Measurements from ENCODE around the gene TNNT2.

The TNNT2 gene

DNA sequence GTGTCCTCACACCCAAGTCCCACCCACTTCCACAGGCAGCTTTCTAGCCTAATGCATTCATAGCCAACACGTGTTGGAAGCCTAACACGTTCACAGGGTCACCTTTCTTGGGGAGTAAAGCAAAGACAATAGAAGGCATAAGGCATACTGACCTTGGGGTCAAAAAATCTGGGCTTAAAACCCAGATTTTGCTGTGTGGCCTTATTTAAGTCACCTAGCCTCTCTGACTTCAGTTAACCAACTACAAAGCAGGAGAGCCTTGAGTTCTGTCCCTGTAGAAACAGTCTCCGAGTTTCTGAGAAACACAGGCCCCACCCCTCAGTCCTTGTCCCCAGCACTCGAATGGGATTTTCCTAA lies 1.4 kb downstream of the TNNT2 start:
- DNase-seq, result no peak

DNA sequence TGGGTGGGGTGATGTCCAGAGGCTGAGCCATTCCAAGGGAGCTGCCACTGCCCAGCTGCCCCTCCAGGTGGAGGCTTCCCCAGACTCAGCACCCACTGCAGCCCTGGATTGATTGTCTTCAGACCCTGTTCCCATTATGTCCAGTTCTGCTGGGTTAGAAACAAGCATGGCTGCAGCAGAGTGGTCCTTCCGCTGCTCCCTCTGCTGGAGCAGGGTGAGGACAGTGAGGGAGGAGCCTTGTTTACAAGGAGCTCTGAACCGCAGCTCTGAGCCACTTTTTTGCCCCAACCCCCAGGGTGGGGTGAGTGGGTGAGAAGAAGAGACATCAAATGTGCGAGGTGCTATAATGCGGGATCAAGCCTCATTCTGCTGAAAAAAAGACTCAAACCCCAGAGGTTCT lies 2.3 kb downstream of the TNNT2 start:
- no peak for DNase-seq

DNA sequence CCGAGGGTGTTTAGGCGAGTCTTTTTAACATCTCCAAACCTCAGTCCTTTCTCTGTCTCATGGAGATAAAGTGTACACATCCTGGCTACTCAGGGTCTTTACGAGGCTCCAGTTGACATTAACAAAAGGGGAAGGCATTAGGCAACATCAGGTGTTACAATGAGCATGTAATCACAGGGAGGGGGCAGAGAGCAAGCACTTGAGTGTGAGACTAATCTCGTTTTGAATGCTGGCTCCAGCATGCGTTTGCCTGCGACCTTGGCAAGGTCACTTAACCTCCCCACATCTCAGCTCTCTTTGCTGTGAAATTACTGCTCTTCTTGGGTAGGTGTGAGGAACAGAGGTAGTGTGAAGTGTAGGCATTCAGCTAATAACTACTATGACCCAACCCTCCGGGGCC lies 3.1 kb downstream of the TNNT2 start:
- peak; percentile 44 for DNase-seq

DNA sequence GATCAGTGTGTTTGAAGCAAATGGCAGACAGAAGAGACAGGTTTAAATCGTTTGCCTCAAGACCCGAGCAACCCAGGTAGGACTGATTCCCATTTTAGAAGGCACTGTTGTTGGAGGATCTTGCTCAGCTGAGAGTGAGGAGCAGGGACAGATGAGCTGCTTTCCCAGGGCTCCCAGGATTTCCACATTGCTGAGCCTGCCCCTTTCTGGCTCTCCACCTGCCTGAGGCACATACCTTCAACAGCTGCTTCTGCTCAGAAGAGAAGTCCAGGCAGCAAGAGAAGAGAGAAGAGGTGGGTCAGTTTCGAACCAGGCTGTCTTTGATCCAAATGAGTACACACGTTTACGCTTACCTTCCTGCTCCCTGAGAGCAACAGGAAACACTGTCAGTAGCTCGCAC lies 5.7 kb downstream of the TNNT2 start:
- no peak for DNase-seq

DNA sequence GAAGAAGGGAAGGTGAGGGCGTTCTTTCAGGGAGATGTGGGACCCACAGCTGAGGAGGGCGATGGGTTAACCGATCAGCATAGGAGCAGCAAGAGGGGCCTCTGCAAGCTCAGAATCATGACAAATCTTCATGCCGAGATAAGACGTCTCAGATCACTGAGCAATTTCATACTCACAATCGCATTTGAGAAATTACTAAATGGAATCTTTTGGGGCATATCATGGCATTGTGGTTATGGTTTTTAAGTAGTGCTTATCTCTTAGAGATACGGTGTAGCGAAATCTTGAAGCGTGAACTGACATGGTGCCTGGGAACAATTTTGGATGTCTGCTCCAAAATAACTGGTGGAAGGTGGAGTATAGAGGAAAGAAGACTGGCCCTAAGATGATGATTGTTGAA lies 6.2 kb downstream of the TNNT2 start:
- DNase-seq, result no peak

DNA sequence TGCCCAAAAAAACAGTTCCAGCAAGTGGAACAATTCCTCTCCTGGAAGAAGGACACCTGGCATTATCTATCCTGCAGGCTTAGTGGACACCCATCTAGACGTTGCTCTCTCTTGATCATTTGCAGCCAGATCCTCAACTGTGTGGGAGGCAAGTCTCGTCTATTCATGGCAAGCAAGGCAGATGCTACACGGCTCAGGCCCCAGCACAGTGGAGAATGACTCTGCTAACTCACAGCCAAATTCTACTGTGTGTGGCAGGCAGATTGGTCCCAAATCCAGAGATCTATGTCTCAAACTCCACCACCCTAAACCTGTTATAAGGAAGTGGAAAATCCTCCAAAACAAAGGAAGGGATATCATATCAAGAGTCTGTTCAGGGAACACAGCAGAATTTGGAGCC lies 7.0 kb downstream of the TNNT2 start:
- no peak for DNase-seq

DNA sequence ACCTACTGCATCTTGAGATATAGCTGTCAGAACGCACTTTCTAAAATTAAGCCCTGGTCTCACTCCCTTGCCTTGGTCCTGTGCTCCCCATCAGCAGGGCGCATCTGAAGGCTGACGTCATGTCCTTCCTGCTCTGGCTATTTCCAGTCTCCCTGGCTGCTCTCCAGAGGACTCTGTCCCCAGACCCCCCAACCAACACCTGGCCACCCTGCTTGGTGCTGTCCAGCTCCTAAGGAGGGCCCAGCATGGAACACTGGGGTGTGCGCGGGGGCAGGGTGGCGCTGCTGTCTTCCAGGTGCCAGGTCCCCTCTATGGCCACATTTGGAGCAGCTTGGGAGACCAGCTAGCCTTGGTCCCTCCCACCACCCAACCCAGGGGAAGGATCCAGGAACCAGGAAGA lies 8.3 kb downstream of the TNNT2 start:
- DNase-seq, result no peak

DNA sequence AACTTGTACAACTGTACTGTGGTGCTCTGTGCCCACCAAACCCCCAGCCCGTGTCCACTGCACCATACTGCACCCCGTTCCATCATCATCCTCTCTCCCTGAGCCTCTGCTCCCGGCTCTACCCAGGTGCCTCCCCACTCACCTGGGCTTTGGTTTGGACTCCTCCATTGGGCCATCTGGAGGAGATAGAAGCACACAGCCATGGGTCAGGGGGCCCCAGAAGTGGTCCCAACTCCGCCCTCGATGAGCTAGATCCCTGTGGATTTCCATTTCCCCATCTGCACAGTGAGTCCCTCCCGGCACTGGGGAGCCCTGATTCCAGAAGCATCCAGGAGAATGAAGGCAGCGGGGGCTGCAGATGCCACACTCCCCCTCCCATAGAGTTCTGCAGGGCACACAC lies 10.8 kb downstream of the TNNT2 start:
- no peak for DNase-seq

DNA sequence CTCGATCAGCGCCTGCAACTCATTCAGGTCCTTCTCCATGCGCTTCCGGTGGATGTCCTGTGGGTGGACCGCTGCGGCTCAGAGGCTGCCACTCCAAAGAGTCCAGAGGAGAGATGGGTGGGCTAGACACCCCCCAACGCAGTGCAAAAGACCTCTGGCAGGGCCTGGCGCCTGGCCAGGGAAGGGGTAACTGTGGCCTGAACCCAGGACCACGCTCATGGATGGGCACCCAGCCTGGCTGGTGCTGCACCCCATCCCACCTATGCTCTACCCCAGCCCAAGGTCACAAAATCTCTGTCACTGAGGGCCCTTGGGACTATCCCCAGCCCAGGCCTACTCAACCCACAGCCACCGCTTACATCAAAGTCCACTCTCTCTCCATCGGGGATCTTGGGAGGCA lies 12.2 kb downstream of the TNNT2 start:
- DNase-seq, result no peak

DNA sequence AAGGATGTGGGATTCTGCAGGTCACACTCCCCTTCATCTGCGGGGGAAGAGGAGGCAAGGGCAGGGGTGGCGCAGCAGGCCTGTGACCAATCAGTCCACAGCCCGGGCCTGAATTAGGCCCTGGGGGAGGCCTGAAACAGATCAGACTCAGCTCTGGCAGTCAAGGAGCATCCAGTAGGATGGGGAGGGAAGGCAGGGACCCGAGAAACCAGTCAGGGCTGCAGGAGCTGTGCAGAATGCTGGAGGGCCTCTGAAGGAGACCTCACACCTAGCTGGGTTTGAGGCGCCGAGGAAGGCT lies 12.7 kb downstream of the TNNT2 start:
- DNase-seq, result no peak

DNA sequence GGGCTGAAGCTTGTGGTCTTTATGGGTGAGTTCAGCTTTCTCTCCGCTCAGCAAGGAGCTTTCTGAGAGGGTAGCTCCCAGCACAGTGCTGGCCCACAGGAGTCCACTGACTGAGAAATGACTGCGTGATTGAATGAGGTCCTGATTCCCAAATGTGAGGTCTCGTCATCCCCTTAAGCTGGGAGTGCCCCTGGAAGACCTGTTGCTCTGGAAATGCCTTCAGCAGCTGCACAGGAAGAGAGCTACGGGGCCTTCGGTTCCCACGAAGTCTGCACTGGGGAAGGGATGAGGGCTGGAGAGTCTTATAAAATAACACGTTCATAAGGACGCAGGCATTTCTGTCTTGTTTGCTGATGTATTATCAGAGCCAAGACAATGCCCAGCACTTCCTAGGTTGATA lies 14.0 kb downstream of the TNNT2 start:
- no peak for DNase-seq

DNA sequence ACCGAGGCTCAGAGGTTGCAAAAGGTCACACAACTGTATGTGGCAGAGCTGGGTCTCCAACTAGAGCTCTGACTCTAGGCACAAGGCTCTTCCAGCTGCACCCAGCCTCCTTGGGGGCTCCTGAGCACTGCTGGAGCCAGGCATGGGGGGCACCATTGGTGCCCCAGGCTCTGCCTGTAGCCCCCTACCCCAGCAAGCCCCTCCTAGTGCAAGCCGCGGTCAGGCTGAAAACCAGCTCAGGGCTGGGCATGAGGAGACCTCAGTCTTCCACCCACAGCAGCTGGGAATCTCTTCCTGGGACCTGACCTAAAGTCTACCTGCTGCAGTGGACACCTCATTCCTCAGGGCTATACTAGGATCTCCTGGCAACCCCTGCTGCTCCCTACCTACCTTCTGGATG lies 14.6 kb downstream of the TNNT2 start:
- no peak for DNase-seq

DNA sequence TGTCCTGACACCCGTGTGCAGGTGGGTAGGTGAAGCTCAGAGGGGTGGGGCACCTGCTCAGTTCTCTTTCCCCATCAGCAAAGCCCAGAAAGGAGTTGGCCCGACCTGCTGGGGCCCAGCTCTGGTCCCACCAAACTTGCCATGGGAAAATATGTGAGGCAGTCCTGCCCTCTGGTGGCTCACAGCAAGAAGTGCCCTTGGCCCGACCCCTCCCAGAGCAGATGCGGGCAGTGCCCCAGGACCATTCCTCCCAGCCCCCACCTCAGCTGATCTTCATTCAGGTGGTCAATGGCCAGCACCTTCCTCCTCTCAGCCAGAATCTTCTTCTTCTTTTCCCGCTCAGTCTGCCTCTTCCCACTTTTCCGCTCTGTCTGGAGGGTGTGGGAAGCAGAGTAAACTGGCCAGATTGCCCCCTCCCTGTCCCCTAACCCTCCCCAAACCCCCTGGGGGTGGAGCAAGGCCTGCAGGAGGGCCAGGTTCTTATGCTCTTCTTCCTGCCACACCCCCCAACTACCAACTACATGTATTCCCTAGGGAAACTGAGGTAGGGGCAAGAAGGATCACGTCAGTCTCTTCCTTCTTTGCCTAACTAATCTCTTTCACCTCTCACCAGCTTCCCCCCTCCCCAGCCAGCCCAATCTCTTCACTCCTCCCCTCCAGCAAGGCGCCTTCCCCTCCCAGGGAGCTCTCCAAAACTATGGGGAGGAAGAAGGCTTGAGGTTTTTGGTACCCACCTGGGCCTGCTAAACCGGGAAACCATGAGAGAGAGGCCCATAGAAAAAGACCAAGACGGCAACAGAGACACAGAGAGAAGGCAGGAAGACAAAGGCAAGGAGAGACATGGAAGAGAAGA lies 15.6 kb downstream of the TNNT2 start:
- no peak for DNase-seq

DNA sequence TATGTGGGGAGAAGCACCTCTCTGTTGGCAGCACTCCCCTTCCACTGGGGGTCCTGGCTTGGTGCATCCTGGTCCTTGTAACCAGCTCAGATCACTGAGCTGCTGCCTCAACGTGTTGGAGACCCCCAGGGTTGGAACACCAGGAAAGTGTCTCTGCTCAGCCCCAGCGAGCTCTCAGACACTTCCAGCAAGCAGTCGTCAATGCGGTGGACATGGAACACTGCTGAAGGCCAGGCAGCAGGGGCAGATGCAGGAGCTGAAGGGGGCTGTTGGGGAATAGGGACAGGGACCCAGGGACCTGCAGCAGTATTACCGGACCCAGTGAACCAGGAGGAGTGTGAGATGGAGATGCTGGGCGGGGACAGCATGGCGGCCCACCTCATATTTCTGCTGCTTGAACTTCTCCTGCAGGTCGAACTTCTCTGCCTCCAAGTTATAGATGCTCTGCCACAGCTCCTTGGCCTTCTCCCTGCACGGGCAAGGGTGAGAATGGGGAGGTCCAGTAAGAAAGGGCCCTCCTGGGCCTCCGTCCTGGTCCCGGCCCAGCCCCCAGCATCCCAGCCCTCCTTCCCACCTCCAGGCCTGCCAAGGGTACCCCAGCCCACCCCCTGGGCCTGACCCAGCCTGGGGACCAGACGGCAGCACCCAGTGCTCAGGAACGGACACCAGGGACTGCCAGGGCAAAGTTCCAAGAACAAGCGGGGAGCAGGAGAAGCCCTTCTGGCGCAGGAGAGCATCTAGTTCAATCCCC lies 16.4 kb downstream of the TNNT2 start:
- no peak for DNase-seq

DNA sequence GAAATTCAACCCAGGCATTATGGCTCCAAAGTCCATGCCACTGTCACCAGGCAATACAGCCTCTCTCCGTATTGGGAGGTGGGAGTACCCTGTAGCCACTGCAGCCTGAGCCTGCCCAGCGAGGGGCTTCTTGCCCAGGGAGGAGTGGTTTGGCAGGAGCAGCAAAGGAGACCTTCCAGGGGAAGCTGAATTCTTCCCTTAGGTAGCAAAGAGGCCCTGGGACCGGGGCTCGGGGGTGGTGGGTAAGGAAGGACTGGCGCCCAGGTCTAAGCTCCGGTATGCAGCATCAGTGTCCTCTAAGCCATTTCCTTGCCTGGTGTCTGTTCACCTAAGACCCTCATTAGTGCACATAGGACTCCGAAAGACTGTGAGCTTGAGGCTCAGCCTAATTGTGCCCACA lies 17.0 kb downstream of the TNNT2 start:
- no peak for DNase-seq

DNA sequence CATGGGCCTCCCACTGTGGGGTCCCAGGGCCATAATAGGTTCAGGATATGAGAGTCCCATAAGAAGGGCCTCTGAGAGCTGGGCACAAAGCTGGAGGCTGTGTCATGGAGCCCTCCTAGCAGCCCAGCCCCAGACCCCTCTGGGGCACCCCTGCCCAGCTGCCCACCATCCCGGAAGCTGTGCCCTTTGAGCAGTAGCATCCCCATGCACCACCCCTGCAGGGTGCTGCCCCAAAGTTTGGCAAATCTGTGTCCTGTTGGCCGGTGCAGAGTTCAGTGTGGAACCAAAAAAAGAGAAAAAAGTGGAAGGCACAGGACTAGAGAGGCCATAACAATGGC lies 17.6 kb downstream of the TNNT2 start:
- no peak for DNase-seq

DNA sequence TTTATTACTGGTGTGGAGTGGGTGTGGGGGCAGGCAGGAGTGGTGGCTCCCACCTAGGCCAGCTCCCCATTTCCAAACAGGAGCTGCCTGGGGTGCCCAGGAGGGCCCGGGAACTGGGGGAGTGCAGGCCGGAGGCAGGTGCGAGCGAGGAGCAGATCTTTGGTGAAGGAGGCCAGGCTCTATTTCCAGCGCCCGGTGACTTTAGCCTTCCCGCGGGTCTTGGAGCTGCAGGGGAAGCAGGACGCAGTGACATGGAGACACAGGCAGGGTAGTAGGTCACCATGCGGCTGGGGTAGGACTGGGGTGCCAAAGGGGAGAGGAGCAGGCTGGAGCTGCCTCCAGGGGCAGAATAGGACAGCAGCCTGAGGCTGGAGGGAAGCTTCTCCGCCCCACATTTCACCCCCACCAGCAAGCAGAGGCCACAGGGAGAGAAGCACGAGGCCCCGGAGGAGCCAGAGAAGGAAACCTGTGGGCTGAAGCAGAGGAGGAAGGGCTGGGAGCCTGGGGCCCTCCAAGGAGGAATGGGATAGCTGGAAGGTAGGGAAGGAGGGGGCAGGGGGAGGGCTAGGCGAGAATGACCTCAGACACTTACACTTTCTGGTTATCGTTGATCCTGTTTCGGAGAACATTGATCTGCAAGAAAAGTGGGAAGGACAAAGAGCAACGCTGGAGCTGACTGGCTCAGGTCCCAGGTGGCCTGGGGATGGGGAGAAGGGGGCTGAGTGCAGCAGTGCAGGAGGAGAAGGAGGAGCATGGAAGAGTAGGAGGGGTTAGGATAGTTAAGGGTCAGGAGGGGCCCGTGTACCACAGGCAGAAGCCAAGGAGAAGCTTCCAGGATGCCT lies 18.2 kb downstream of the TNNT2 start:
- no peak for DNase-seq

DNA sequence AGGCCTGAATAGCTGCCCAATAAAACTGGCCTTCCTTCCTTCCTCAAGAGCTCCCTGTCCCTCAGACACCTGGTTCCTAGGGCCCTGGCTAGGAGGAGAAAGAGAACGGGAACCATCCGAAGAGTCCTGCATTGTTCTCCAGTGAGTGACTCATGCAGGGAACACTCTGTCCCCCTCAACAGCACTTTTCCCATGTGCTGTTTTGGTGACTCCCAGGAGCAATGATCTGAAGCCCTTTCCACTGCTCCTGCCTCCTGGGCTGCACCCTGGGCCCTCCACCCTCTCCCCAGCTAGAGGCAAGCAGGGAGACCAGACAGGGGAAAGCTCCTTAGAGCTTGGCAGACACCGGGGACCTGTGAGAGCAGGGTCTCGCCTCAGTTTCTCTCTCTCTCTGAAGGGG lies 18.9 kb downstream of the TNNT2 start:
- no peak for DNase-seq

DNA sequence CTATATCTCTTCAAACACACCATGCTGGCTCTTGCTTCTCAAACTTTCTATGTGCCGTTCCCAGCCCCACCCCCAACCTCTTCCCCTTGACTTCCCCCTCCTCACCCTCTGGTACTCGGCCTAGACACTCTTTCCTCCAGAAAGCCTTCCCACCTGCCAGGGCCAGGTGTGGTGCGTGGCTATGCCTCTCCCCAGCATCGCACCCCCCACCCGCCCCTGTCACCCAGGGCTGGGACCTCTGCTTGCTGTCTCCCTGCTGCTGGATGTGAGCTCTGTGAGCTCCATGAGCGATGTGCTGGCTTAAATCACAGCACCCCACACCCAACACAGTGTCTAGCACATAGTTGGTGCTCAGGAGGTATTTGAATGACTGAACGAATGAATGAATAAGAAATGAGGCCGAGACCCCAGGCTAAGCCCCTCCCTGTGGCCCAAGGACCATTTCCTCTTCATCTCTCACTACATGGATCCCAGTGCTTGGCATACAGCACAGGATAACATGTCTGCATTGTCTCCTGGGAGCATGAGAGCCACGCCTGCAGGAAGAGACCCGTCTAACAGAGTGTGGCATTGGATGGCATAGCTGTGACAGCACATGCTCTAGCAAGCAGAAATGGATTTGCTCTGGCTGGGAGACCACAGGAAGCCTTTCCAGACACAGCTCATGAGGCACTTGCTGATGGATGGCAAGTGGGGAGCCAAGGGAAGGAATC lies 19.7 kb downstream of the TNNT2 start:
- DNase-seq, result no peak

DNA sequence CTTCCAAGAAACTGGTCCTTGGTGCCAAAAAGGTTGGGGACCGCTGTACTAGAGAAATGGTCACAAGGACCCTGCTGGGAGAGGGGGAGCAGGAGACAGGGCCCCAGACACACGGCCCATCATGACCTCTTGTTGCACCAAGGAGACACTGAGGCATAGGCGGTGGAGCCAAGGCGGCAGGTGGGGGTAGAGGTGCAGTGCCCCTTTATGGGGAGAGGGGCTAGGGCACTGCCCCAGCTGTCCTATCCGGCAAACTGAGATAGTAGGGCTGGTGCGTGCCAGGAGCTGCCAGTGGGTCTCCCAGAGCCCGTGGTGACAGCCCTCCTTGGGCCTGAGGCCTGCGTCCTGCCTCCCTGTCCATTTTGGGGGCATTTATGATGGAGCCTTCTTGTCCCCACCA lies 20.3 kb downstream of the TNNT2 start:
- no peak for DNase-seq

DNA sequence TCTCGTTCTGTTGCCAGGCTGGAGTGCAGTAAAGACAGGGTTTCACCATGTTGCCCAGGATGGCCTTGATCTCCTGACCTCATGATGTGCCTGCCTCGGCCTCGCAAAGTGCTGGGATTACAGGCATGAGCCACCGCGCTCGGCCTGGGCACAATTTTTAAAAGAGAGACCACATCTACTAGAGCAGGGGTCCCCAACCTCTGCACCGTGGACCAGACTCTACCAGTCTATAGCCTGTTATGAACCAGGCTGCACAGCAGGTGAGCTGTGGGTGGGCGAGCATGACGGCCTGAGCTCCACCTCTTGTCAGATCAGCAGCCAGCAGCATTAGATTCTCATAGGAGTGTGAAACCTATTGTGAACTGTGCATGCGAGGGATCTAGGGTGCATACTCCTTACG lies 20.8 kb downstream of the TNNT2 start:
- DNase-seq, result no peak

DNA sequence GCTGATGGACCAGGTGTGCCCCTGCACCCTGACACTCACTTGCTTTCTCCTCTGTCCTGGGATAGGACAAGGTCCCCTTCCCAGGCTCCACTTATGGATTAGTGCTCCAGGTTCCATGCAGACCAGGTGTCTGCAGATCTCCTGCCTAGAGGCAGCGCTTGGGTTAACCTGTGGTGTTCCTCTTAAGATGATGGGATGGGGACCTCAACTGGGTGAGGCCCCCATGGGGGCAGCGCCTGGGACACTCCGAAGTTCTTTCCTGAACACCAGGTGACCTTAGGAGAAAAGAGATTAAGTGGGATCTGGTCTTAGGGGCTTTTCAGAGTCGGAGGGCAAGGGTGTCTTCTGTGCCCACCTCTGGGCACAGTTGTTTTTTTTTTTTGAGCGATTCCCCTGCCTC lies 21.2 kb downstream of the TNNT2 start:
- no peak for DNase-seq

DNA sequence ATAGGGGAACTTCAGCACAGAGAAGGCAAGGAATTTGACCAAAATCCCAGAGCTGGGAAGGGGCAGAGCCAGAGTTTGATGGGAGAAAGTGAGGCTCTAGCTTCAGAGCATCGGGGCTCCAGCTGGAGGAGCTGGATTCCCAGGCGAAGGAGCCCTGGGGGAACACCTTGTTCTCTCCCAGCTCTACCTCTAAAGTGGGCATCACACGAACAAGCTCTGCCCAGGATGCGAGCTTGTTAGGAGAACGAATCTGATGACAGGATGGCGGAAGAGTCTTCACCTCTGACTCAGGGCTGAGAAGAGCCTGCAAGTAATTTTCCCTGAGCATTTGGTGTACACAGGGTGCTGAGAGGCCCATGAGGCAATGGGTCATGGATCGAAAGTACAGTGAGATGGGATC lies 22.0 kb downstream of the TNNT2 start:
- DNase-seq, result no peak

DNA sequence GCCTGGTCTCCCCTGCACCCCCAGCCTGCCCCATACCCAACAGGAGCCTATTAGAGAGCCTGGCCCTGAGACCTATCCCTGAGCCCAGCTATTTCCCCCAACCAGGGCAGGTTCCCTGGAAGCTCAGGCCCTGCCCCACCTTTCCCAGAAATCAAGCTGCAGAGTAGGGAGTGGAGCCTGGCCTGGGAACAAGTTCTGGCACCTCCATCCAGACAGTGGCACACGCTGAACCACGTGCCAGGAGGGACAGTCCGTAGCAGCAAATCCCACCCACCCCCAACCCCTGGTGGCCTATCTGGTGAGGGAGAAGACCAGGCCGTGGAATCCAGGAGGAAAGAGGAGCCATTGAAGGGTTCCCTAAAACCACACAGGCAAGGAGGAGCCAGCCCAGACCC lies 22.6 kb downstream of the TNNT2 start:
- DNase-seq, result no peak

Data from NCI-H1417 treated with DMSO at 0.1 percent for 48 hours (cell line).